Natural killer cell treated with Interleukin-12 subunit alpha and Interleukin-12 subunit beta and Interleukin-15 and Interleukin-18, amount 100 ng/mL, for 72 hours (primary cell): ENCODE measurements around the gene F2R. TPM values are rescaled to one million over a fixed set of nuclear protein-coding genes. Genes with fewer than 3 reads are reported as not detected.
"Not testable (repeated sequence)": the region's sequence is repeated elsewhere in the genome, so short reads cannot be mapped to it uniquely, and the experiment has no call there.

ENCODE experiments used
- ATAC-seq, 2 donors: fragments of 150-1000 bp; cut with Tn5 transposase in 1 of 2; sonication (Bioruptor Pico), chemical (Tn5 transposase) in 1 of 2; 2 replicates each; pipeline ENCODE4 v1.10.0; 2021
- DNase-seq: peaks from one replicate; pipeline ENCODE4 v3.0.0; 2022; ENCODE audit warnings: low spot score
- H3K27ac Mint-ChIP-seq, 2 donors: 1 replicate in 1 of 2; 2 replicates in 1 of 2; pipeline ENCODE4 v1.8.0; 2022; ENCODE audit warnings: mixed read lengths in 2 of 2, mild to moderate bottlenecking in 1 of 2, moderate library complexity in 1 of 2
- H3K27me3 Mint-ChIP-seq, 2 donors: 1 replicate in 1 of 2; 2 replicates in 1 of 2; pipeline ENCODE4 v1.8.0; 2022; ENCODE audit warnings: mixed read lengths in 2 of 2
- H3K36me3 Mint-ChIP-seq: one replicate; pipeline ENCODE4 v1.8.0; 2022; ENCODE audit warnings: mixed read lengths
- H3K4me1 Mint-ChIP-seq, 2 donors: 1 replicate in 1 of 2; 2 replicates in 1 of 2; pipeline ENCODE4 v1.8.0; 2022; ENCODE audit warnings: low read depth in 2 of 2, mixed read lengths in 2 of 2, mild to moderate bottlenecking in 1 of 2
- H3K4me3 Mint-ChIP-seq: one replicate; pipeline ENCODE4 v1.8.0; 2022; ENCODE audit warnings: mixed read lengths
- H3K9me3 Mint-ChIP-seq: 2 replicates; pipeline ENCODE4 v1.8.0; 2022; ENCODE audit warnings: mixed read lengths
- total RNA-seq, 2 donors: library from RNA; stranded (reverse); gene quantifications; one replicate each; pipeline ENCODE4 v1.2.3, GENCODE V29; 2022

F2R gene
- total RNA-seq, result 10 to 100 TPM in 1 of 2 donors, 1 to 10 TPM in 1; 8.1 to 23.7 TPM

- Mint-ChIP-seq H3K27ac (peak within 1 kb of the TSS; percentile 79 to 83), H3K9me3 (no peaks in the 10 kb centered on the region), H3K36me3 (no peaks in the 10 kb centered on the region), H3K4me3 (peak within 1 kb of the TSS; percentile 93), H3K27me3 (no peaks in the 10 kb centered on the region), H3K4me1 (peaks cover 36 to 45% of the 10 kb centered on the region in 2 donors)
- no peak for DNase-seq
- peak; percentile 88 to 92 for ATAC-seq
These were observed at the start of gene F2R for GRCh38 chr5:76715736-76716455. Gene F2R, plus strand, starts transcription at chr5:76716126. Its CDS starts 182 bp downstream, at chr5:76716308.

- peaks cover 5 to 13% of the 10 kb centered on the region in 2 donors for H3K4me1 Mint-ChIP-seq
- H3K27me3 Mint-ChIP-seq, result no peaks in the 10 kb centered on the region
- peak overlapping the region; percentile 15 to 48 for H3K27ac Mint-ChIP-seq
- DNase-seq (no peak), ATAC-seq (no peak)
- H3K4me3 Mint-ChIP-seq, result no peak overlapping the region
- peaks cover 35% of the 10 kb centered on the region for H3K36me3 Mint-ChIP-seq
- H3K9me3 Mint-ChIP-seq, result no peaks in the 10 kb centered on the region
These were observed 48.4 kb upstream of the F2R start for GRCh38 chr5:76667495-76667894.

DNA sequence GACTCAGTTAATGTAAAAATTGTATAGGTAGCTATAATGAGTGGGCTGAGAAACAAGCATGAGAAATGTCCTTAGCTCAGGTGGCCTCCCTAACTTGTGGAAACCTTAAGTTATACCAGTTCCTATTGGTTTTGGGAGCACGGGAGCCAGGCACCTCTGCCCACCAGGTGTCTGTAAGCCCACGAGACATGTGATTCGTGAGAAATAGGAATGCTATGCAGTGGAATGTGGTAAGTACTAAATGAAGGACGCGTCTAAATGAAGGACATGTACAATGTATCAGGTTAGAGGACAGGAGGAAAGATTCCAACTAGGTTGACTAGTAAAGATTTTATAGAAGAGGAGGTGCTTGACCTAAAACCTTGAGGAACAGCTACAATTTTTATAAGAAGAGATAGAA lies 46.7 kb upstream of the F2R start:
- no peak for ATAC-seq
- peak overlapping the region; percentile 3 to 49 for H3K27ac Mint-ChIP-seq
- DNase-seq, result no peak
- H3K36me3 Mint-ChIP-seq, result peaks cover 44% of the 10 kb centered on the region
- no peaks in the 10 kb centered on the region for H3K9me3 Mint-ChIP-seq
- no peaks in the 10 kb centered on the region for H3K27me3 Mint-ChIP-seq
- peaks cover 5 to 10% of the 10 kb centered on the region in 2 donors for H3K4me1 Mint-ChIP-seq
- H3K4me3 Mint-ChIP-seq, result no peak overlapping the region

DNA sequence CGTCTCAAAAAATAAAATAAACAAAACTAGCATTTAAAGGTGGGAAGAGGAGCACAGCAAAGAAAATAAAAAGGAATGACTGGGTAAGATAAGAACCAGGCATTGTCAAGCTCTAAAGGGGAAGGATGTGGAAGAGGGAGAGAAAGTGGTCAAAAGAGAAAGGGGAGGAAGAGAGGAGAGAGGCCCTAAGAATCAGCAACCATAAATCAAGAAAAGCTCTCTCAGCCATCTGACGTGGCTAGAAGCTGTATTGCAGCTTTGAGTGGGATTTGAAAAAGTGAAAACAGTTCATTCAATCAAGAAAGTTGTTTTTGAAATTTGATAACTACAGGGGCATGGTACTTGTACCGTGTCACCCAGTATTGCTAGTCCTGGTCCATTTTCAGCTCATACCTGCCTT lies 45.4 kb upstream of the F2R start:
- DNase-seq (no peak), ATAC-seq (no peak)
- Mint-ChIP-seq H3K4me1 (peaks cover 5 to 10% of the 10 kb centered on the region in 2 donors), H3K9me3 (no peaks in the 10 kb centered on the region), H3K36me3 (peaks cover 37% of the 10 kb centered on the region), H3K27me3 (no peaks in the 10 kb centered on the region), H3K4me3 (no peak overlapping the region), H3K27ac (peak overlapping the region in 1 of 2 donors; percentile 57)

- Mint-ChIP-seq H3K36me3 (peaks cover 48% of the 10 kb centered on the region), H3K27me3 (no peaks in the 10 kb centered on the region), H3K9me3 (no peaks in the 10 kb centered on the region), H3K27ac (peak overlapping the region in 1 of 2 donors; percentile 37), H3K4me3 (no peak overlapping the region), H3K4me1 (peaks cover 5 to 10% of the 10 kb centered on the region in 2 donors)
- DNase-seq (no peak), ATAC-seq (no peak)
These were observed 43.7 kb upstream of the F2R start for GRCh38 chr5:76672242-76672641.

DNA sequence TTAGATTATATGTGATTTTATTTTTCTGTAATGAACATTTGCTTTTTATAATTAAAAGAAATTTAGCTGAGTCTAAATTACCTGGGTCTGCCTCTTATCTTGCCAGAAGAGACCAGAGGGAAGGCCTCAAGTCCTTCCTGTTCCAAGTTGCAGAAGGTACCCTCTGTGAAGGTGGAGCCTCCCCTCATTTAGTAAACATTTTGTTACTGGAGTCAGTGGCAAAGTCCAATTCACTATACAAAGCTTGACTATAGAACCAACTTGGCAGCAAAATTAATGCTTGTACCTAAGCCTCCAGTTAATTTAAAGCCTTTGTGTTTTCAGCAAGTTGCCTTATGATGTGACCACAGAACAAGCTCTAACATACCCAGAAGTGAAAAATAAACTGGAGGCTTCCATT lies 42.8 kb upstream of the F2R start:
- H3K36me3 Mint-ChIP-seq, result peaks cover 42% of the 10 kb centered on the region
- peak overlapping the region in 1 of 2 donors; percentile 61 for H3K27ac Mint-ChIP-seq

GRCh38 chr5:76674330-76675066 lies 41.4 kb upstream of the F2R start:
- Mint-ChIP-seq H3K27ac (no peak overlapping the region), H3K27me3 (no peaks in the 10 kb centered on the region), H3K9me3 (no peaks in the 10 kb centered on the region), H3K36me3 (peaks cover 41% of the 10 kb centered on the region), H3K4me3 (no peak overlapping the region), H3K4me1 (peaks cover 13 to 14% of the 10 kb centered on the region in 2 donors)
- ATAC-seq (no peak), DNase-seq (no peak)

More for the DNA sequence above, 42.8 kb upstream of the F2R start:
- Mint-ChIP-seq H3K9me3 (no peaks in the 10 kb centered on the region), H3K4me1 (peaks cover 5 to 10% of the 10 kb centered on the region in 2 donors), H3K27me3 (no peaks in the 10 kb centered on the region), H3K4me3 (no peak overlapping the region)
- ATAC-seq, result no peak
- no peak for DNase-seq

GRCh38 chr5:76675364-76675763 lies 40.6 kb upstream of the F2R start:
- DNase-seq, result no peak

GRCh38 chr5:76677849-76678472 lies 38.0 kb upstream of the F2R start:
- Mint-ChIP-seq H3K4me1 (peaks cover 22 to 31% of the 10 kb centered on the region in 2 donors), H3K9me3 (no peaks in the 10 kb centered on the region), H3K4me3 (no peak overlapping the region), H3K27ac (peak overlapping the region in 1 of 2 donors; percentile 79), H3K36me3 (peaks cover 39% of the 10 kb centered on the region), H3K27me3 (no peaks in the 10 kb centered on the region)
- no peak for ATAC-seq
- no peak for DNase-seq

More at GRCh38 chr5:76675364-76675763, 40.6 kb upstream of the F2R start:
- H3K4me3 Mint-ChIP-seq, result no peak overlapping the region
- no peaks in the 10 kb centered on the region for H3K27me3 Mint-ChIP-seq
- H3K27ac Mint-ChIP-seq, result peak overlapping the region in 1 of 2 donors; percentile 21
- no peak for ATAC-seq
- peaks cover 45% of the 10 kb centered on the region for H3K36me3 Mint-ChIP-seq
- H3K4me1 Mint-ChIP-seq, result peaks cover 19 to 21% of the 10 kb centered on the region in 2 donors
- no peaks in the 10 kb centered on the region for H3K9me3 Mint-ChIP-seq

DNA sequence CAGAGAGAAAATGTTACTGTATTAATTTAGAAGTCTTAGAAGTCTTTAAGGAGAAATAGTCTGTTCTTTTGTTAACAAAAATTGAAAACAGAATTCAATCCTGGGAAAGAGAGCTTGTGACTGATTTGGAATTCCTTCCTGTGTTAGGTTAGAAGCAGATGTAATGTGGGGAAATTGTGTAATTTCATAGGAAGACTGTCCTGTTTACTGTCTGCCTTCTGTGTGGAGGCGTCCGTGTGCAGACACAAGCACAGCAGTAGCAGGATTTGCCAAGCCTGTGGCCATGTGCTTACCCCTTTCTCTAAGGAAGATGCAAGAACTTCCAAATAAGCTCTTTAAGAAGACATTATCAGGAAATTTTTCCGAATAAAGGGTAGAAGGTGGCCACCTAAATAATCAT lies 36.7 kb upstream of the F2R start:
- H3K4me3 Mint-ChIP-seq, result no peak overlapping the region
- peaks cover 24 to 32% of the 10 kb centered on the region in 2 donors for H3K4me1 Mint-ChIP-seq
- peaks cover 35% of the 10 kb centered on the region for H3K36me3 Mint-ChIP-seq
- H3K27ac Mint-ChIP-seq, result peak overlapping the region in 1 of 2 donors; percentile 63
- ATAC-seq (no peak), DNase-seq (no peak)
- no peaks in the 10 kb centered on the region for H3K9me3 Mint-ChIP-seq
- H3K27me3 Mint-ChIP-seq, result no peaks in the 10 kb centered on the region

DNA sequence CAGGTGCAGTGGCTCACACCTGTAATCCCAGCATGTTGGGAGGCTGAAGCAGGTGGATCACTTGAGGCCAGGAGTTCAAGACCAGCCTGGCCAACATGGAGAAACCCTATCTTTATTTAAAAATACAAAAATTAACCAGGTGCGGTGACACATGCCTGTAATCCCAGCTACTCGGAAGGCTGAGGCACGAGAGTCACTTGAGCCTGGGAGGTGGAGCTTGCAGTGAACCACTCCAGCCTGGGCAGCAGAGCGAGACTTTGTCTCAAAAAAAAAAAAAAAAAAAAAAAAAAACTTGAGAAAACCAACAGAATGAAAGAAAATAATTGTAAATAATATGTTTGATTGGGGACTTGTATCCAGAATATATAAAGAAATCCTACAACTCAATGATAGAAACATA lies 35.1 kb upstream of the F2R start:
- Mint-ChIP-seq H3K4me3 (peak overlapping the region; percentile 43), H3K27ac (peak overlapping the region; percentile 78 to 90), H3K4me1 (peaks cover 33 to 40% of the 10 kb centered on the region in 2 donors), H3K36me3 (peaks cover 38% of the 10 kb centered on the region)
- DNase-seq, H3K27me3 Mint-ChIP-seq, ATAC-seq, H3K9me3 Mint-ChIP-seq: not testable (repeated sequence)

DNA sequence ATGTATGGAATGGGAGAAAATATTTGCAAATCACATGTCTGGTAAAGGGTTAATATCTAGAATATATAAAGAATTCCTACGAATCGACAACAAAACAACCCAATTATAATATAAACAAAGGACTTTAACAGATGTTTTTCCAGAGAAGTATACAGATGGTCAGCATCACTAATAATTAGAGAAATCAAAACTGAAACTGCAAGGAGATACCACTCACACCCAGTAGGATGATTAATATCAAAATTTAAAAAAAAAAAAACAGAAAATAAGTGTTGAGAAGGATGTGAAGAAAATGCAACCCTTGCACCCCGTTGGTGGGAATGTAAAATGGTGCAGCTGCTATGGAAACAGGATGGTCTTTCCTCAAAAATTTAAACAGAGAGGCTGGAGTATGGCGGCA lies 34.6 kb upstream of the F2R start:
- Mint-ChIP-seq H3K9me3 (no peaks in the 10 kb centered on the region), H3K4me3 (peak overlapping the region; percentile 43), H3K27me3 (no peaks in the 10 kb centered on the region), H3K36me3 (peaks cover 33% of the 10 kb centered on the region), H3K27ac (peak overlapping the region; percentile 78 to 90), H3K4me1 (peaks cover 34 to 40% of the 10 kb centered on the region in 2 donors)
- DNase-seq (no peak), ATAC-seq (peak; percentile 51 to 83)

- ATAC-seq (peak; percentile 28 to 44), DNase-seq (no peak)
- peaks cover 37% of the 10 kb centered on the region for H3K36me3 Mint-ChIP-seq
- H3K4me3 Mint-ChIP-seq, result no peak overlapping the region
- H3K27me3 Mint-ChIP-seq, result no peaks in the 10 kb centered on the region
- H3K9me3 Mint-ChIP-seq, result no peaks in the 10 kb centered on the region
- peaks cover 34 to 40% of the 10 kb centered on the region in 2 donors for H3K4me1 Mint-ChIP-seq
- peak overlapping the region; percentile 78 to 90 for H3K27ac Mint-ChIP-seq
These were observed 33.5 kb upstream of the F2R start for GRCh38 chr5:76682387-76682786.
